Kidney (tissue), 14 donors: ENCODE measurements around the gene CCDC197. TPM values are rescaled to one million over a fixed set of nuclear protein-coding genes. Genes with fewer than 3 reads are reported as not detected.
A peak's percentile ranks its signal among the peaks of the same experiment; 100 is the strongest.

Experiments used
- DNase-seq, 5 donors: peaks; one replicate each; pipeline ENCODE4 v3.0.0-alpha.2; 2013 to 2020
- FAIRE-seq: peaks from 2 replicates; lab custom pipeline; 2012; peaks lifted over from hg19 to GRCh38; lab: Jason Lieb, UNC
- H3K27ac ChIP-seq, 2 donors: one replicate each; pipeline ENCODE4 v1.7.0; 2013; ENCODE audit warnings: low read depth in 2 of 2, low read length in 2 of 2, inconsistent platforms in 1 of 2
- H3K27me3 ChIP-seq: one replicate; pipeline ENCODE4 v1.7.1; 2013; ENCODE audit warnings: low read length, inconsistent platforms; ENCODE audit not compliant: control insufficient read depth, insufficient read depth
- H3K36me3 ChIP-seq, 3 donors: one replicate each; pipeline versions ENCODE4 v1.7.0 to v1.7.1; 2013; ENCODE audit warnings: low read length in 3 of 3, control low read depth in 1 of 3, inconsistent platforms in 1 of 3; ENCODE audit not compliant: insufficient read depth in 3 of 3, control insufficient read depth in 2 of 3
- H3K4me1 ChIP-seq, 3 donors: one replicate each; pipeline versions ENCODE4 v1.7.0 to v1.7.1; 2013; ENCODE audit warnings: low read length in 3 of 3, inconsistent platforms in 1 of 3, low read depth in 1 of 3; ENCODE audit not compliant: control insufficient read depth in 2 of 3, insufficient read depth in 2 of 3
- H3K4me3 ChIP-seq, 3 donors: one replicate each; pipeline versions ENCODE4 v1.7.0 to v1.8.1; 2013; ENCODE audit warnings: low read length in 3 of 3, control low read depth in 1 of 3, inconsistent platforms in 1 of 3
- H3K9ac ChIP-seq, 3 donors: one replicate each; pipeline versions ENCODE4 v1.7.0 to v1.7.1; 2013; ENCODE audit warnings: low read length in 3 of 3, control low read depth in 1 of 3, inconsistent platforms in 1 of 3
- H3K9me3 ChIP-seq, 3 donors: one replicate each; pipeline versions ENCODE4 v1.7.0 to v1.7.1; 2013; ENCODE audit warnings: low read length in 3 of 3, control low read depth in 1 of 3, inconsistent platforms in 1 of 3; ENCODE audit not compliant: control insufficient read depth in 2 of 3, insufficient read depth in 1 of 3
- CTCF ChIP-seq: IDR thresholded peaks from 3 replicates; pipeline ENCODE4 v1.5.1; 2012; ENCODE audit warnings: mild to moderate bottlenecking, moderate library complexity, borderline replicate concordance; ENCODE audit not compliant: insufficient read depth; ENCODE audit errors: extremely low read depth
- intact Hi-C: fragments of 100-400 bp; cut with DNase I; formaldehyde crosslinking; loops from one replicate; pipeline ENCODE4 v1.11.1; 2022
- polyA plus RNA-seq: library from polyadenylated mRNA; stranded (reverse); fragments of 350-450 nt; fragmentation: Illumina TruSeq; extraction: RNeasy Lipid Tissue Mini Kit (QIAGEN cat#74804); gene quantifications from one replicate; pipeline ENCODE4 v1.2.3, GENCODE V29; 2014; ENCODE audit warnings: low read depth, low replicate concordance; ENCODE audit not compliant: insufficient read depth
- total RNA-seq: library from RNA; stranded (reverse); fragmentation: NEBNext Ultra II Directional; extraction: Animal tissue kit (Norgen Biotek cat#: 25700); gene quantifications from one replicate; pipeline ENCODE4 v1.2.1, GENCODE V29; 2021
- donor health status: control.
- donor health status: control.
- donor health status: control.
- donor health status: control.
- donor health status: control.
- donor health status: DM: yes; HTN: yes; CAD: no.
- donor health status: Normal renal cell carcinoma (clear cell type).

CCDC197 gene
- total and polyA plus RNA-seq, 2 donors from 2014 or later, result not detected

- Histone ChIP-seq H3K27ac (no peak overlapping the region), H3K4me1 (peaks cover 0 to 4% (median 3%) of the 10 kb centered on the region in 3 donors), H3K9ac (no peak overlapping the region), H3K4me3 (no peak overlapping the region), H3K9me3 (no peaks in the 10 kb centered on the region), H3K36me3 (no peaks in the 10 kb centered on the region), H3K27me3 (peaks cover 3% of the 10 kb centered on the region)
- FAIRE-seq (no peak), DNase-seq (no peak)
- intact Hi-C loops, result loop anchor here (5.0 kb wide), 1 partner anchor 52 kb away; no protein-coding TSS in a partner anchor
- TF ChIP-seq CTCF, result no peak
These were observed 2.5 kb downstream of the CCDC197 start for GRCh38 chr14:93999573-93999972.

GRCh38 chr14:94000267-94000666, 3.2 kb downstream of the CCDC197 start:
- H3K9me3 ChIP-seq, result no peaks in the 10 kb centered on the region
- intact Hi-C loops, result loop anchor here (5.0 kb wide), 1 partner anchor 63 kb away; no protein-coding TSS in a partner anchor

GRCh38 chr14:94001016-94001415, 3.9 kb downstream of the CCDC197 start:
- H3K4me3 ChIP-seq, result no peak overlapping the region
- no peak for FAIRE-seq
- peaks cover 0 to 4% (median 3%) of the 10 kb centered on the region in 3 donors for H3K4me1 ChIP-seq
- no peak for TF ChIP-seq CTCF
- no peak overlapping the region for H3K27ac ChIP-seq
- peak in 1 of 5 donors; percentile 31 for DNase-seq
- H3K36me3 ChIP-seq, result no peaks in the 10 kb centered on the region
- peaks cover 3% of the 10 kb centered on the region for H3K27me3 ChIP-seq
- H3K9ac ChIP-seq, result no peak overlapping the region
- H3K9me3 ChIP-seq, result no peaks in the 10 kb centered on the region
- intact Hi-C loops, result loop anchor here (5.0 kb wide), 1 partner anchor 64 kb away; no protein-coding TSS in a partner anchor

More at GRCh38 chr14:94000267-94000666, 3.2 kb downstream of the CCDC197 start:
- Histone ChIP-seq H3K27me3 (peaks cover 3% of the 10 kb centered on the region), H3K9ac (no peak overlapping the region), H3K27ac (no peak overlapping the region), H3K4me3 (no peak overlapping the region), H3K36me3 (no peaks in the 10 kb centered on the region), H3K4me1 (peaks cover 0 to 4% (median 3%) of the 10 kb centered on the region in 3 donors)
- no peak for TF ChIP-seq CTCF
- FAIRE-seq (no peak), DNase-seq (no peak)
